Prostate gland (tissue), 2 donors: ENCODE data around the gene PIK3R2. TPM values are rescaled to one million over a fixed set of nuclear protein-coding genes. Genes with fewer than 3 reads are reported as not detected.

Source experiments
- DNase-seq: peaks from one replicate; pipeline ENCODE4 v3.0.0-alpha.2; 2019; ENCODE audit warnings: low spot score
- H3K27ac ChIP-seq, 2 donors: fragments of 200-600 bp; sonication (generic); 2 replicates each; pipeline ENCODE4 v1.5.1; 2017 to 2019
- H3K27me3 ChIP-seq: fragments of 200-600 bp; sonication (generic); replicated peaks from 2 replicates; pipeline ENCODE4 v1.5.1; 2019; ENCODE audit not compliant: insufficient read depth
- H3K36me3 ChIP-seq, 2 donors: fragments of 200-600 bp; sonication (generic); 1 replicate in 1 of 2; 2 replicates in 1 of 2; pipeline versions ENCODE4 v1.5.1 to v1.8.1; 2017 to 2019
- H3K4me1 ChIP-seq: fragments of 200-600 bp; sonication (generic); replicated peaks from 2 replicates; pipeline ENCODE4 v1.5.1; 2019
- H3K4me3 ChIP-seq, 2 donors: fragments of 200-600 bp; sonication (generic); 2 replicates each; pipeline ENCODE4 v1.5.1; 2017 to 2019
- H3K9me3 ChIP-seq: fragments of 200-600 bp; sonication (generic); 2 replicates; pipeline ENCODE4 v1.5.1; 2017
- POLR2A ChIP-seq: fragments of 450-650 bp; IDR thresholded peaks from one replicate; pipeline ENCODE4 v1.6.1; 2016; ENCODE audit warnings: antibody characterized with exemption, mild to moderate bottlenecking
- POLR2AphosphoS5 ChIP-seq: sonication (generic); formaldehyde crosslinking; IDR thresholded peaks from one replicate; pipeline ENCODE4 v1.6.1; 2017; ENCODE audit warnings: antibody characterized with exemption
- WGBS: methylation state at CpG from one replicate; pipeline ENCODE4 v1.1.5; 2018; 5-methylcytosine and 5-hydroxymethylcytosine counted together
- intact Hi-C: fragments of 100-400 bp; cut with DNase I; formaldehyde crosslinking; loops from one replicate; pipeline ENCODE4 v1.14.2; 2022
- total RNA-seq, 2 donors: library from RNA; depleted of rRNA; stranded (reverse); fragments of >200 nt; gene quantifications; one replicate each; pipeline ENCODE4 v1.1.0, GENCODE V29; 2016
- TF ChIP-seq, protein P1 (sequence below), 4 experiments: fragments of 200-600 bp in 2 of 4; fragments of 450-650 bp in 2 of 4; sonication (generic) in 2 of 4; IDR thresholded peaks; 1 replicate in 3 of 4; 2 replicates in 1 of 4; pipeline ENCODE4 v1.5.1; 2016 to 2019; ENCODE audit warnings: antibody characterized with exemption in 4 of 4, mild to moderate bottlenecking in 2 of 4, moderate library complexity in 2 of 4

PIK3R2 gene
- total RNA-seq, 2 donors from 2014 or later: 41.3 to 71.6 TPM

DNA sequence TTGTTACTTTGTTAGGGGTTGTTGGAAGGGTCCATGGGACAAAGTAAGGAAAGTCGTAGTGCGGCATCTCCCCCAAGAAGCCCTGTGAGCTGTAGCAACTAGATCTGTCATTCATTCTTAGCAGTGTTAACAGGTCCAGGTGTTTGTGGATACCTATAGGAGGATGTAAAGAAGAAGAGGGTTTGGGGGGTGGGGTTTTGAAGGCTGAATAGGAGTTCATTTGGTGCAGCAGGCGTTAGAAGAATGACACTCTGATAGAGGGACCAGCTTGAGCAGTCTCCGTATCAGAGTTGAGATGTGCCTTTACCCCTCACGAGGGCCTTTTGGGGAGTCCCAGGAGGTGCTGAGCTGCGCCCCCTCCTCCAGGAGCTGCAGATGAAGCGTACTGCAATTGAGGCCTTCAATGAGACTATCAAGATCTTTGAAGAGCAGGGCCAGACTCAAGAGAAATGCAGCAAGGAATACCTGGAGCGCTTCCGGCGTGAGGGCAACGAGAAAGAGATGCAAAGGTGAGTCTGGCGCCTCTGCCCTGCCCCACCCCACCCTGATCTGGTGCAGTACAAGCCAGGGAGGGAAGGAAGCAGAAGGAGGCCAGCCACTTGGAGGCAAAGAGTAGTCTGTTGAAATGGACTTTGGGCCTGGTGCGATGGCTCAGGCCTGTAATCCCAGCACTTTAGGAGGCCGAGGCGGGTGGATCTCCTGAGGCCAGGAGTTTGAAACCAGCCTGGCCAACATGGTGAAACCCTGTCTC lies 13.0 kb downstream of the PIK3R2 start:
- Histone ChIP-seq H3K9me3 (no peaks in the 10 kb centered on the region), H3K27me3 (no peaks in the 10 kb centered on the region), H3K4me3 (no peak overlapping the region), H3K27ac (no peak overlapping the region), H3K36me3 (peaks cover 0 to 17% of the 10 kb centered on the region in 2 donors), H3K4me1 (no peaks in the 10 kb centered on the region)
- no peak for TF ChIP-seq POLR2A
- TF ChIP-seq, protein P1, sequence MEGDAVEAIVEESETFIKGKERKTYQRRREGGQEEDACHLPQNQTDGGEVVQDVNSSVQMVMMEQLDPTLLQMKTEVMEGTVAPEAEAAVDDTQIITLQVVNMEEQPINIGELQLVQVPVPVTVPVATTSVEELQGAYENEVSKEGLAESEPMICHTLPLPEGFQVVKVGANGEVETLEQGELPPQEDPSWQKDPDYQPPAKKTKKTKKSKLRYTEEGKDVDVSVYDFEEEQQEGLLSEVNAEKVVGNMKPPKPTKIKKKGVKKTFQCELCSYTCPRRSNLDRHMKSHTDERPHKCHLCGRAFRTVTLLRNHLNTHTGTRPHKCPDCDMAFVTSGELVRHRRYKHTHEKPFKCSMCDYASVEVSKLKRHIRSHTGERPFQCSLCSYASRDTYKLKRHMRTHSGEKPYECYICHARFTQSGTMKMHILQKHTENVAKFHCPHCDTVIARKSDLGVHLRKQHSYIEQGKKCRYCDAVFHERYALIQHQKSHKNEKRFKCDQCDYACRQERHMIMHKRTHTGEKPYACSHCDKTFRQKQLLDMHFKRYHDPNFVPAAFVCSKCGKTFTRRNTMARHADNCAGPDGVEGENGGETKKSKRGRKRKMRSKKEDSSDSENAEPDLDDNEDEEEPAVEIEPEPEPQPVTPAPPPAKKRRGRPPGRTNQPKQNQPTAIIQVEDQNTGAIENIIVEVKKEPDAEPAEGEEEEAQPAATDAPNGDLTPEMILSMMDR (IDR thresholded peaks at IDR 0.05): no peak
- no peak for TF ChIP-seq POLR2AphosphoS5
- no peak for DNase-seq
- 97% methylated on average over 15 of the region's 15 CpGs for WGBS
- intact Hi-C loops: no loop called here

GRCh38 chr19:18167011-18167410 lies 14.0 kb downstream of the PIK3R2 start:
- H3K27me3 ChIP-seq: no peaks in the 10 kb centered on the region
- no peaks in the 10 kb centered on the region for H3K9me3 ChIP-seq
- no peak for DNase-seq
- WGBS: 94% methylated on average over 21 of the region's 21 CpGs
- no peaks in the 10 kb centered on the region for H3K4me1 ChIP-seq
- H3K36me3 ChIP-seq: peaks cover 0 to 17% of the 10 kb centered on the region in 2 donors
- no peak for TF ChIP-seq POLR2A
- no peak for TF ChIP-seq POLR2AphosphoS5
- TF ChIP-seq, protein P1 (IDR thresholded peaks at IDR 0.05): no peak
- no peak overlapping the region for H3K4me3 ChIP-seq
- intact Hi-C loops: no loop called here
- H3K27ac ChIP-seq: no peak overlapping the region

DNA sequence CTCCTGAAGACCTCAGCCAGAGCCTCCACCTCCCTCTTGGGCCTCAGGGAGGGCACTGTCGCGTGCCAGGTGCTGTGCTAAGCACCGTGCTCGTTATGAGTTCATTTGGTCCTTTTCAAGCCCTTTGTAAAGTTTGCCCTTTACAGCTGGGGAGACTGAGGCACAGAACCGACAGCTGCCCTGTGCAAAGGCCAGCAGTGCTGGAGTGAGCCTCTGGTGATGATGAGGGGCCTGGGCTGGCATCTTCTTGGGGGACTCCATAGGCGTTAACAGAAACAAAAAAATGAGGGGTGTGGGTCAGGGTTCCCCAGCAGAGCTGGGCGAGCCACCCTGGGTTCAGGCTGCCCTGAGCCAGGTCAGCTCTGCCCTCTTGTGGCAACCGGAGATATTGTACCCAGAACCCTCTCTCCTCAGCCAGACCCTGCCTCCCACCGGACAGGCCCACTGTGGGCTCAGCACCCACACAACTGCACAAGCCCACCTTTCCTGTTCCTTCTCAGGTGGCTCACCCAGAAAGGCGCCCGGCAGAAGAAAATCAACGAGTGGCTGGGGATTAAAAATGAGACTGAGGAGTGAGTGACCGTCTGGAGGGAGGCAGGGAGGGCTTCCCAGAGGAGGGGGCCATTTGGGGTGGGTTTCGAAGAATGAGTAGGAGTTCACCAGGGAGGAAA lies 15.1 kb downstream of the PIK3R2 start:
- H3K27me3 ChIP-seq: no peaks in the 10 kb centered on the region
- H3K36me3 ChIP-seq: peaks cover 0 to 14% of the 10 kb centered on the region in 2 donors
- H3K4me1 ChIP-seq: no peaks in the 10 kb centered on the region
- no peak overlapping the region for H3K27ac ChIP-seq
- no peak for DNase-seq
- no peaks in the 10 kb centered on the region for H3K9me3 ChIP-seq
- 67% methylated on average over 14 of the region's 14 CpGs for WGBS
- TF ChIP-seq, protein P1 (IDR thresholded peaks at IDR 0.05): peak in 3 of 4 experiments; percentile 50 to 73 (median 61)
- TF ChIP-seq POLR2AphosphoS5: no peak
- no peak overlapping the region for H3K4me3 ChIP-seq
- intact Hi-C loops: no loop called here

- intact Hi-C loops: no loop called here
- DNase-seq: no peak
- Histone ChIP-seq H3K4me3 (no peak overlapping the region), H3K27me3 (no peaks in the 10 kb centered on the region), H3K36me3 (peaks cover 0 to 7% of the 10 kb centered on the region in 2 donors), H3K4me1 (no peaks in the 10 kb centered on the region), H3K9me3 (no peaks in the 10 kb centered on the region), H3K27ac (no peak overlapping the region)
- WGBS: 95% methylated on average over 66 of the region's 66 CpGs
- no peak for TF ChIP-seq POLR2A
- TF ChIP-seq, protein P1 (IDR thresholded peaks at IDR 0.05): no peak
- TF ChIP-seq POLR2AphosphoS5: no peak
Observed at GRCh38 chr19:18168673-18169381, 15.9 kb downstream of the PIK3R2 start.
